CD14-positive monocyte (primary cell): ENCODE results near the gene PACSIN1. TPM values are rescaled to one million over a fixed set of nuclear protein-coding genes. Genes with fewer than 3 reads are reported as not detected.

Experiments
- DNase-seq, 3 donors: peaks; one replicate each; pipeline ENCODE4 v3.0.0-alpha.2; 2011 to 2022
- H2AFZ ChIP-seq: 2 replicates; pipeline ENCODE4 v1.6.0; 2012; ENCODE audit warnings: mild to moderate bottlenecking, low read depth, low read length, inconsistent platforms; ENCODE audit not compliant: insufficient read depth, poor library complexity, severe bottlenecking
- H3K27ac ChIP-seq, 2 donors: 1 replicate in 1 of 2; 2 replicates in 1 of 2; pipeline ENCODE4 v1.5.1; 2012 to 2013; ENCODE audit warnings: low read length in 2 of 2, control low read depth in 1 of 2, inconsistent platforms in 1 of 2, low read depth in 1 of 2, mild to moderate bottlenecking in 1 of 2
- H3K27me3 ChIP-seq, 2 donors: one replicate each; pipeline versions ENCODE4 v1.6.0 to v1.6.1; 2011 to 2013; ENCODE audit warnings: low read length in 2 of 2; ENCODE audit not compliant: control insufficient read depth in 2 of 2, insufficient read depth in 2 of 2
- H3K36me3 ChIP-seq, 2 donors: replicated peaks in 1 of 2; 1 replicate in 1 of 2; 2 replicates in 1 of 2; pipeline versions ENCODE4 v1.5.1 to v1.6.1; 2012 to 2013; ENCODE audit warnings: low read length in 2 of 2, control low read depth in 1 of 2, inconsistent platforms in 1 of 2, mild to moderate bottlenecking in 1 of 2; ENCODE audit not compliant: insufficient read depth in 2 of 2, control insufficient read depth in 1 of 2
- H3K4me1 ChIP-seq, 2 donors: 1 replicate in 1 of 2; 2 replicates in 1 of 2; pipeline versions ENCODE4 v1.5.1 to v1.6.1; 2012 to 2013; ENCODE audit warnings: low read length in 2 of 2, control low read depth in 1 of 2, inconsistent platforms in 1 of 2, mild to moderate bottlenecking in 1 of 2, moderate library complexity in 1 of 2; ENCODE audit not compliant: insufficient read depth in 2 of 2, control insufficient read depth in 1 of 2
- H3K4me2 ChIP-seq: replicated peaks from 2 replicates; pipeline ENCODE3; 2012; ENCODE audit warnings: low read length, moderate library complexity, mild to moderate bottlenecking; ENCODE audit not compliant: poor library complexity, severe bottlenecking; ENCODE audit errors: extremely low read depth
- H3K4me3 ChIP-seq, 3 experiments: fragments of 200-600 bp in 1 of 3; sonication (generic) in 1 of 3; replicated peaks in 1 of 3; 1 replicate in 2 of 3; 2 replicates in 1 of 3; pipeline ENCODE4 v1.5.1; 2011 to 2013; ENCODE audit warnings: low read length in 3 of 3, mild to moderate bottlenecking in 3 of 3, control low read depth in 2 of 3, low read depth in 2 of 3, inconsistent platforms in 1 of 3, moderate library complexity in 1 of 3
- H3K79me2 ChIP-seq: 2 replicates; pipeline ENCODE4 v1.6.0; 2012; ENCODE audit warnings: mild to moderate bottlenecking, control low read depth, inconsistent platforms, low read length, moderate library complexity; ENCODE audit not compliant: insufficient read depth
- H3K9ac ChIP-seq: 2 replicates; pipeline ENCODE4 v1.6.0; 2017; ENCODE audit warnings: low read length, mild to moderate bottlenecking; ENCODE audit not compliant: insufficient read depth, poor library complexity, severe bottlenecking
- H3K9me3 ChIP-seq, 2 donors: replicated peaks in 1 of 2; 1 replicate in 1 of 2; 2 replicates in 1 of 2; pipeline versions ENCODE4 v1.5.1 to v1.6.1; 2012 to 2013; ENCODE audit warnings: low read length in 2 of 2, control low read depth in 1 of 2; ENCODE audit not compliant: control insufficient read depth in 1 of 2, insufficient read depth in 1 of 2
- H4K20me1 ChIP-seq: 2 replicates; pipeline ENCODE4 v1.6.0; 2012; ENCODE audit warnings: mild to moderate bottlenecking, low read length, control low read depth, moderate library complexity; ENCODE audit not compliant: insufficient read depth
- H3K27ac Mint-ChIP-seq, 7 donors: one replicate each; pipeline ENCODE4 v1.8.0; 2020; ENCODE audit warnings: mild to moderate bottlenecking in 7 of 7, mixed read lengths in 7 of 7, moderate library complexity in 6 of 7, inconsistent platforms in 2 of 7
- H3K27me3 Mint-ChIP-seq, 3 donors: one replicate each; pipeline ENCODE4 v1.8.0; 2021 to 2022; ENCODE audit warnings: low read depth in 3 of 3, mild to moderate bottlenecking in 3 of 3, mixed read lengths in 3 of 3, moderate library complexity in 3 of 3, inconsistent platforms in 1 of 3
- H3K36me3 Mint-ChIP-seq, 2 donors: one replicate each; pipeline ENCODE4 v1.8.0; 2020; ENCODE audit warnings: mixed read lengths in 2 of 2, inconsistent platforms in 1 of 2, mild to moderate bottlenecking in 1 of 2
- H3K4me1 Mint-ChIP-seq: one replicate; pipeline ENCODE4 v1.8.0; 2020; ENCODE audit warnings: mild to moderate bottlenecking, mixed read lengths
- H3K4me3 Mint-ChIP-seq, 2 donors: one replicate each; pipeline ENCODE4 v1.8.0; 2020; ENCODE audit warnings: mild to moderate bottlenecking in 2 of 2, mixed read lengths in 2 of 2, moderate library complexity in 1 of 2
- H3K9me3 Mint-ChIP-seq, 7 donors: one replicate each; pipeline ENCODE4 v1.8.0; 2020 to 2022; ENCODE audit warnings: mixed read lengths in 7 of 7, mild to moderate bottlenecking in 6 of 7, moderate library complexity in 6 of 7, inconsistent platforms in 2 of 7
- WGBS: methylation state at CpG from one replicate; pipeline ENCODE4 v1.1.5; 2013; ENCODE audit warnings: missing lambda C conversion rate; ENCODE audit not compliant: insufficient coverage; 5-methylcytosine and 5-hydroxymethylcytosine counted together
- intact Hi-C, 2 donors: fragments of 100-400 bp; cut with micrococcal nuclease; formaldehyde crosslinking; loops; one replicate each; pipeline versions ENCODE4 v1.15.0 to v1.15.1; 2023
- polyA plus RNA-seq, 3 donors: library from polyadenylated mRNA; depleted of rRNA in 1 of 3; unstranded in 2 of 3; stranded (reverse) in 1 of 3; fragments of 300-500 nt in 2 of 3; fragments of >200 nt in 1 of 3; fragmentation: Illumina TruSeq in 2 of 3; gene quantifications; 1 replicate in 2 of 3; 2 replicates in 1 of 3; pipeline ENCODE4 v1.2.3, GENCODE V29; 2012 to 2021
- TF ChIP-seq, protein P1 (sequence below): fragments of 200-600 bp; IDR thresholded peaks from one replicate; pipeline ENCODE4 v1.8.0; 2022; ENCODE audit warnings: antibody characterized with exemption, mild to moderate bottlenecking

PACSIN1 gene
- polyA plus RNA-seq, 3 donors: not detected

GRCh38 chr6:34463299-34463698, 2.6 kb upstream of the PACSIN1 start:
- Histone ChIP-seq H3K79me2 (no peaks in the 10 kb centered on the region), H3K4me2 (no peak overlapping the region), H3K9me3 (no peaks in the 10 kb centered on the region), H4K20me1 (no peaks in the 10 kb centered on the region), H2AFZ (no peak overlapping the region), H3K27ac (no peak overlapping the region), H3K4me3 (no peak overlapping the region), H3K4me1 (peaks cover 8 to 11% of the 10 kb centered on the region in 2 donors), H3K27me3 (peaks cover 11 to 39% of the 10 kb centered on the region in 2 donors), H3K9ac (no peak overlapping the region), H3K36me3 (no peaks in the 10 kb centered on the region)
- peaks cover 11% of the 10 kb centered on the region for H3K4me1 Mint-ChIP-seq
- H3K4me3 Mint-ChIP-seq: no peak overlapping the region
- DNase-seq: no peak
- H3K27ac Mint-ChIP-seq: no peak overlapping the region
- TF ChIP-seq, protein P1, sequence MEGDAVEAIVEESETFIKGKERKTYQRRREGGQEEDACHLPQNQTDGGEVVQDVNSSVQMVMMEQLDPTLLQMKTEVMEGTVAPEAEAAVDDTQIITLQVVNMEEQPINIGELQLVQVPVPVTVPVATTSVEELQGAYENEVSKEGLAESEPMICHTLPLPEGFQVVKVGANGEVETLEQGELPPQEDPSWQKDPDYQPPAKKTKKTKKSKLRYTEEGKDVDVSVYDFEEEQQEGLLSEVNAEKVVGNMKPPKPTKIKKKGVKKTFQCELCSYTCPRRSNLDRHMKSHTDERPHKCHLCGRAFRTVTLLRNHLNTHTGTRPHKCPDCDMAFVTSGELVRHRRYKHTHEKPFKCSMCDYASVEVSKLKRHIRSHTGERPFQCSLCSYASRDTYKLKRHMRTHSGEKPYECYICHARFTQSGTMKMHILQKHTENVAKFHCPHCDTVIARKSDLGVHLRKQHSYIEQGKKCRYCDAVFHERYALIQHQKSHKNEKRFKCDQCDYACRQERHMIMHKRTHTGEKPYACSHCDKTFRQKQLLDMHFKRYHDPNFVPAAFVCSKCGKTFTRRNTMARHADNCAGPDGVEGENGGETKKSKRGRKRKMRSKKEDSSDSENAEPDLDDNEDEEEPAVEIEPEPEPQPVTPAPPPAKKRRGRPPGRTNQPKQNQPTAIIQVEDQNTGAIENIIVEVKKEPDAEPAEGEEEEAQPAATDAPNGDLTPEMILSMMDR: no peak
- no peaks in the 10 kb centered on the region for H3K36me3 Mint-ChIP-seq
- intact Hi-C loops: loop anchor here (5.0 kb wide), 1 partner anchor 144 kb away; no protein-coding TSS in a partner anchor
- peaks cover 32 to 50% (median 34%) of the 10 kb centered on the region in 3 donors for H3K27me3 Mint-ChIP-seq
- no CpG with 5 or more reads among the region's 2 CpGs for WGBS
- H3K9me3 Mint-ChIP-seq: peaks cover 0 to 2% (median 0%) of the 10 kb centered on the region in 7 donors

DNA sequence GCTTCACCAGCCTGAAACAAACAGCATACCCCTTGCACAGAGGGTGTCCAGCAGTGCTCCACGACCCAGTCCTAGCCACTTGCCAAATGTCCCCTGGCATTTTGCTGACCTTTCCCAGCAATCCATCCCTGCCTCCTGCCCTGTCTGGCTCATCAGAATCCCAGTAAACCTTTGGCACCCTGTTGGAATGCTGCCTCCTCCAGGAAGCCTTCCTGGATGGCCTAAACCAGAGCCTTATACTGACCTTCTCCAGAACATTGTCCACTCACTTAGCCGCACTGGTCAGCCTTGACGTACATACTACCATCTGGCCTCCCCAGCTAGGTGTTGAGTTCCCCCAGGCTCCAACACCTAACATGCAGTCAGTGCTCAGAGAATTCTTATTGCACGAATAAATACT, 2.0 kb upstream of the PACSIN1 start:
- peaks cover 0 to 2% (median 0%) of the 10 kb centered on the region in 7 donors for H3K9me3 Mint-ChIP-seq
- DNase-seq: no peak
- no peaks in the 10 kb centered on the region for H3K36me3 Mint-ChIP-seq
- TF ChIP-seq, protein P1: no peak
- H3K4me1 Mint-ChIP-seq: peaks cover 17% of the 10 kb centered on the region
- Histone ChIP-seq H3K4me1 (peaks cover 10 to 17% of the 10 kb centered on the region in 2 donors), H3K4me2 (no peak overlapping the region), H3K4me3 (no peak overlapping the region), H3K27ac (no peak overlapping the region), H3K79me2 (no peaks in the 10 kb centered on the region), H3K27me3 (peaks cover 11 to 39% of the 10 kb centered on the region in 2 donors), H2AFZ (no peak overlapping the region), H3K9me3 (no peaks in the 10 kb centered on the region), H3K36me3 (no peaks in the 10 kb centered on the region), H3K9ac (no peak overlapping the region), H4K20me1 (no peaks in the 10 kb centered on the region)
- no peak overlapping the region for H3K27ac Mint-ChIP-seq
- no peak overlapping the region for H3K4me3 Mint-ChIP-seq
- intact Hi-C loops: loop anchor here (5.0 kb wide), 1 partner anchor 143 kb away; no protein-coding TSS in a partner anchor
- H3K27me3 Mint-ChIP-seq: peaks cover 34 to 50% (median 34%) of the 10 kb centered on the region in 3 donors
- 95% methylated on average over 3 of the region's 4 CpGs for WGBS
